Stomach (tissue), 9 donors: ENCODE measurements around the gene CBLIF. TPM values are rescaled to one million over a fixed set of nuclear protein-coding genes. Genes with fewer than 3 reads are reported as not detected.

Experiments
- DNase-seq, 2 donors: peaks; one replicate each; pipeline versions ENCODE4 v3.0.0 to v3.0.0-alpha.2; 2013 to 2019
- H3K27ac ChIP-seq, 5 donors: fragments of 200-600 bp in 4 of 5; sonication (generic) in 4 of 5; one replicate each; pipeline ENCODE4 v1.5.1; 2013 to 2019; ENCODE audit warnings: mild to moderate bottlenecking in 1 of 5, moderate library complexity in 1 of 5
- H3K27me3 ChIP-seq, 3 donors: fragments of 200-600 bp; sonication (generic); one replicate each; pipeline ENCODE4 v1.5.1; 2017 to 2019; ENCODE audit warnings: mixed run types in 1 of 3
- H3K36me3 ChIP-seq, 4 donors: fragments of 200-600 bp; sonication (generic); 1 replicate in 3 of 4; 2 replicates in 1 of 4; pipeline ENCODE4 v1.5.1; 2016 to 2019
- H3K4me1 ChIP-seq, 4 donors: fragments of 200-600 bp; sonication (generic); one replicate each; pipeline ENCODE4 v1.5.1; 2016 to 2019
- H3K4me3 ChIP-seq, 4 donors: fragments of 200-600 bp; sonication (generic) in 3 of 4; one replicate each; pipeline ENCODE4 v1.5.1; 2016 to 2019; ENCODE audit warnings: mild to moderate bottlenecking in 1 of 4
- H3K9me3 ChIP-seq, 4 donors: fragments of 200-600 bp; sonication (generic); one replicate each; pipeline ENCODE4 v1.5.1; 2016 to 2019
- CTCF ChIP-seq, 7 experiments: fragments of 450-650 bp in 4 of 7; fragments of 200-600 bp in 3 of 7; sonication (generic) in 3 of 7; IDR thresholded peaks; one replicate each; pipeline ENCODE4 v1.5.1; 2016 to 2019; ENCODE audit warnings: antibody characterized with exemption in 7 of 7, control low read depth in 2 of 7, mild to moderate bottlenecking in 1 of 7
- EP300 ChIP-seq: sonication (generic); formaldehyde crosslinking; IDR thresholded peaks from one replicate; pipeline ENCODE4 v1.6.1; 2017; ENCODE audit warnings: antibody characterized with exemption
- POLR2A ChIP-seq, 4 donors: fragments of 450-650 bp; IDR thresholded peaks; one replicate each; pipeline ENCODE4 v1.6.1; 2016; ENCODE audit warnings: antibody characterized with exemption in 4 of 4, control low read depth in 2 of 4, mild to moderate bottlenecking in 1 of 4, moderate library complexity in 1 of 4
- POLR2AphosphoS5 ChIP-seq, 3 donors: sonication (generic); formaldehyde crosslinking; IDR thresholded peaks; one replicate each; pipeline ENCODE4 v1.6.1; 2016; ENCODE audit warnings: antibody characterized with exemption in 3 of 3
- WGBS, 5 donors: extraction: QIAGEN DNeasy Blood & Tissue Kit in 3 of 5; methylation state at CpG; one replicate each; pipeline versions ENCODE4 v1.1.5 to v1.1.7; 2013 to 2018; 5-methylcytosine and 5-hydroxymethylcytosine counted together
- intact Hi-C: fragments of 100-400 bp; cut with DNase I; formaldehyde crosslinking; loops from one replicate; pipeline ENCODE4 v1.15.1; 2023; ENCODE audit warnings: low total_unique reads
- polyA plus RNA-seq, 3 donors: library from polyadenylated mRNA; stranded (reverse); fragments of 200-250 nt; gene quantifications; one replicate each; pipeline ENCODE4 v1.2.3, GENCODE V29; 2013
- total RNA-seq, 5 donors: library from RNA; depleted of rRNA; stranded (reverse); fragments of >200 nt; gene quantifications; one replicate each; pipeline versions ENCODE4 v1.1.0 to v1.2.3, GENCODE V29; 2014 to 2016
- donor health status: healthy with polysubstance abuse.
- donor health status: Bipolar disorder and iron deficiency.
- donor health status: healthy.

Gene CBLIF
- total and polyA plus RNA-seq, 8 donors: 2.9 to 2,010 (median 629) TPM

GRCh38 chr11:59883597-59883996, 38.3 kb upstream of the CBLIF start:
- intact Hi-C loops: no loop called here
- H3K27me3 ChIP-seq: no peaks in the 10 kb centered on the region
- H3K9me3 ChIP-seq: peaks cover 0 to 18% (median 8%) of the 10 kb centered on the region in 4 donors
- no peak overlapping the region for H3K27ac ChIP-seq
- no peaks in the 10 kb centered on the region for H3K36me3 ChIP-seq
- TF ChIP-seq POLR2AphosphoS5 (IDR thresholded peaks at IDR 0.05): no peak
- TF ChIP-seq CTCF (IDR thresholded peaks at IDR 0.05): no peak
- no peak for TF ChIP-seq POLR2A (IDR thresholded peaks at IDR 0.05)
- TF ChIP-seq EP300: no peak
- no peak overlapping the region for H3K4me3 ChIP-seq
- DNase-seq: no peak
- no peaks in the 10 kb centered on the region for H3K4me1 ChIP-seq
- 92 to 100% (median 95%) methylated on average over 1 of the region's 1 CpG for WGBS, 5 donors

- WGBS, 5 donors: 63 to 79% (median 67%) methylated on average over 1 of the region's 1 CpG
- H3K27me3 ChIP-seq: no peaks in the 10 kb centered on the region
- intact Hi-C loops: no loop called here
- H3K4me3 ChIP-seq: no peak overlapping the region
- no peaks in the 10 kb centered on the region for H3K9me3 ChIP-seq
- H3K27ac ChIP-seq: no peak overlapping the region
- no peak for DNase-seq
- TF ChIP-seq POLR2A (IDR thresholded peaks at IDR 0.05) (no peak), CTCF (IDR thresholded peaks at IDR 0.05) (no peak), EP300 (no peak), POLR2AphosphoS5 (IDR thresholded peaks at IDR 0.05) (no peak)
- H3K36me3 ChIP-seq: no peaks in the 10 kb centered on the region
- H3K4me1 ChIP-seq: no peaks in the 10 kb centered on the region
Observed at GRCh38 chr11:59879567-59879966, 34.3 kb upstream of the CBLIF start.

- no peak for TF ChIP-seq CTCF (IDR thresholded peaks at IDR 0.05)
- no peak for TF ChIP-seq POLR2AphosphoS5 (IDR thresholded peaks at IDR 0.05)
- no peak for TF ChIP-seq EP300
- TF ChIP-seq POLR2A (IDR thresholded peaks at IDR 0.05): no peak
- WGBS, 5 donors: 64 to 81% (median 74%) methylated on average over 5 of the region's 5 CpGs
- Histone ChIP-seq H3K9me3 (no peaks in the 10 kb centered on the region), H3K4me3 (no peak within 1 kb of the TSS), H3K4me1 (no peaks in the 10 kb centered on the region), H3K27me3 (no peaks in the 10 kb centered on the region), H3K36me3 (no peaks in the 10 kb centered on the region), H3K27ac (no peak within 1 kb of the TSS)
- no peak for DNase-seq
- intact Hi-C loops: no loop called here
Observed at GRCh38 chr11:59878575-59878974, 33.3 kb upstream of the CBLIF start, which contains the start of gene OOSP3. Gene OOSP3, plus strand, starts transcription at chr11:59878782. Its CDS starts 27 bp downstream, at chr11:59878809.

GRCh38 chr11:59877784-59878183, 32.5 kb upstream of the CBLIF start:
- Histone ChIP-seq H3K27ac (no peak overlapping the region), H3K4me3 (no peak overlapping the region), H3K9me3 (no peaks in the 10 kb centered on the region), H3K4me1 (no peaks in the 10 kb centered on the region), H3K27me3 (no peaks in the 10 kb centered on the region), H3K36me3 (no peaks in the 10 kb centered on the region)
- no peak for DNase-seq
- intact Hi-C loops: no loop called here
- TF ChIP-seq POLR2A (IDR thresholded peaks at IDR 0.05): no peak
- TF ChIP-seq POLR2AphosphoS5 (IDR thresholded peaks at IDR 0.05): no peak
- TF ChIP-seq EP300: no peak
- TF ChIP-seq CTCF (IDR thresholded peaks at IDR 0.05): no peak
